PC-3 (cell line): ENCODE data around the gene MIPEP. TPM values are rescaled to one million over a fixed set of nuclear protein-coding genes. Genes with fewer than 3 reads are reported as not detected.
A peak's percentile ranks its signal among the peaks of the same experiment; 100 is the strongest.

Experiments used
- ATAC-seq: fragments of 200-7000 bp; cut with Tn5 transposase; 2 replicates; pipeline ENCODE4 v1.9.1; 2020; ENCODE audit warnings: mild to moderate bottlenecking, moderate library complexity
- BruUV-seq: library from RNA; stranded (reverse); fragments of 400-500 nt; replicated peaks from 2 replicates; lab custom pipeline; 2021; lab: Mats Ljungman, UMichigan
- CTCF ChIA-PET: fragments of 300-600 bp; sonication (Branson Sonifier 250); formaldehyde crosslinking; loops from one replicate; lab custom pipeline; 2022; ENCODE audit warnings: antibody characterized with exemption; lab: Charles Lee
- POLR2A ChIA-PET: fragments of 300-600 bp; sonication (Branson Sonifier 250); formaldehyde crosslinking; loops from one replicate; lab custom pipeline; 2022; ENCODE audit warnings: antibody characterized with exemption; ENCODE audit not compliant: unreplicated experiment; lab: Charles Lee
- DNase-seq: peaks from one replicate; pipeline ENCODE4 v3.0.0-alpha.2; 2015
- H2AFZ ChIP-seq: fragments of 300-600 bp; sonication (generic); 2 replicates; pipeline ENCODE4 v1.6.0; 2016; ENCODE audit warnings: antibody characterized with exemption, low read length
- H3F3A ChIP-seq: fragments of 300-600 bp; sonication (generic); one replicate; pipeline ENCODE4 v1.6.0; 2017; ENCODE audit warnings: antibody characterized with exemption, low read length, control low read depth, mild to moderate bottlenecking; ENCODE audit not compliant: unreplicated experiment
- H3K27ac ChIP-seq: fragments of 300-600 bp; sonication (generic); 2 replicates; pipeline ENCODE4 v1.5.1; 2016; ENCODE audit warnings: mild to moderate bottlenecking, low read length
- H3K27me3 ChIP-seq: fragments of 300-600 bp; sonication (generic); 2 replicates; pipeline ENCODE4 v1.6.1; 2016; ENCODE audit warnings: low read length, mixed read lengths
- H3K36me3 ChIP-seq: fragments of 300-600 bp; sonication (generic); 2 replicates; pipeline ENCODE4 v1.6.1; 2016; ENCODE audit warnings: low read depth, mixed run types, low read length, mixed read lengths
- H3K4me1 ChIP-seq: fragments of 300-600 bp; sonication (generic); 2 replicates; pipeline ENCODE4 v1.5.1; 2016; ENCODE audit warnings: low read length; ENCODE audit not compliant: insufficient read depth
- H3K4me2 ChIP-seq: fragments of 300-600 bp; sonication (generic); 2 replicates; pipeline ENCODE4 v1.6.0; 2016; ENCODE audit warnings: low read length
- H3K4me3 ChIP-seq: fragments of 300-600 bp; sonication (generic); 2 replicates; pipeline ENCODE4 v1.5.1; 2016; ENCODE audit warnings: mild to moderate bottlenecking, low read length, mixed read lengths
- H3K79me2 ChIP-seq: fragments of 300-600 bp; sonication (generic); 2 replicates; pipeline ENCODE4 v1.6.1; 2017; ENCODE audit warnings: low read length, mixed read lengths
- H3K9ac ChIP-seq: fragments of 300-600 bp; sonication (generic); 2 replicates; pipeline ENCODE4 v1.6.0; 2016; ENCODE audit warnings: mild to moderate bottlenecking, low read length
- H3K9me2 ChIP-seq: fragments of 300-600 bp; sonication (generic); replicated peaks from 2 replicates; pipeline ENCODE4 v1.6.1; 2016; ENCODE audit warnings: mixed run types, low read length, mixed read lengths
- H3K9me3 ChIP-seq: fragments of 300-600 bp; sonication (generic); 2 replicates; pipeline ENCODE4 v1.6.1; 2016; ENCODE audit warnings: low read length, mixed read lengths
- H4K20me1 ChIP-seq: fragments of 300-600 bp; sonication (generic); 2 replicates; pipeline ENCODE4 v1.6.1; 2016; ENCODE audit warnings: low read length, mixed read lengths
- CTCF ChIP-seq: fragments of 300-600 bp; sonication (generic); conservative IDR thresholded peaks from 2 replicates; pipeline ENCODE4 v1.5.1; 2017; ENCODE audit warnings: antibody characterized with exemption, low read depth, mild to moderate bottlenecking, low read length
- EZH2 ChIP-seq: fragments of 300-600 bp; sonication (generic); IDR thresholded peaks from one replicate; pipeline ENCODE4 v1.6.1; 2017; ENCODE audit warnings: antibody characterized with exemption, mild to moderate bottlenecking, low read length; ENCODE audit not compliant: unreplicated experiment
- EZH2phosphoT487 ChIP-seq: fragments of 300-600 bp; sonication (generic); IDR thresholded peaks from 2 replicates; pipeline ENCODE4 v1.6.1; 2018; ENCODE audit warnings: mild to moderate bottlenecking, antibody characterized with exemption, low read length, borderline replicate concordance
- intact Hi-C: fragments of 100-400 bp; cut with micrococcal nuclease; formaldehyde crosslinking; loops from 2 replicates; pipeline ENCODE4 v1.9.0; 2023
- total RNA-seq: library from RNA; depleted of rRNA; stranded (reverse); fragments of >200 nt; gene quantifications from 2 replicates; pipeline ENCODE4 v1.2.3, GENCODE V29; 2014

MIPEP gene
- total RNA-seq, 1 experiment from 2014 or later = 30.5 TPM

- no peaks in the 10 kb centered on the region for H3F3A ChIP-seq
- TF ChIP-seq EZH2 = no peak
- ATAC-seq = no peak
- H3K36me3 ChIP-seq = no peaks in the 10 kb centered on the region
- no TSS peak for BruUV-seq
- no peaks in the 10 kb centered on the region for H3K27me3 ChIP-seq
- no peak overlapping the region for H3K9ac ChIP-seq
- no peaks in the 10 kb centered on the region for H4K20me1 ChIP-seq
- H3K79me2 ChIP-seq = no peaks in the 10 kb centered on the region
- no peaks in the 10 kb centered on the region for H3K9me3 ChIP-seq
- H3K9me2 ChIP-seq = no peaks in the 10 kb centered on the region
- 0 out of 2 replicates have a peak, but pooled peaks cover 8% of the 10 kb centered on the region for H3K4me1 ChIP-seq
- no peak overlapping the region for H3K27ac ChIP-seq
- H3K4me2 ChIP-seq = no peak overlapping the region
- CTCF ChIA-PET = no interaction called here
- intact Hi-C loops = no loop called here
- POLR2A ChIA-PET = no interaction called here
- H2AFZ ChIP-seq = no peak overlapping the region
- no peak overlapping the region for H3K4me3 ChIP-seq
- no peak for DNase-seq
Observed at GRCh38 chr13:23692816-23693215, 196.4 kb downstream of the MIPEP start.

- ChIA-PET CTCF (no interaction called here), POLR2A (no interaction called here)
- no peaks in the 10 kb centered on the region for H3K27me3 ChIP-seq
- DNase-seq (no peak), ATAC-seq (no peak)
- no peaks in the 10 kb centered on the region for H4K20me1 ChIP-seq
- no peaks in the 10 kb centered on the region for H3F3A ChIP-seq
- no peak overlapping the region for H2AFZ ChIP-seq
- H3K4me2 ChIP-seq = no peak overlapping the region
- H3K4me1 ChIP-seq = 0 out of 2 replicates have a peak, but pooled peaks cover 8% of the 10 kb centered on the region
- H3K36me3 ChIP-seq = no peaks in the 10 kb centered on the region
- H3K9ac ChIP-seq = no peak overlapping the region
- no TSS peak for BruUV-seq
- no peaks in the 10 kb centered on the region for H3K79me2 ChIP-seq
- H3K27ac ChIP-seq = no peak overlapping the region
- no peak for TF ChIP-seq EZH2
- H3K4me3 ChIP-seq = no peak overlapping the region
- intact Hi-C loops = no loop called here
- H3K9me2 ChIP-seq = no peaks in the 10 kb centered on the region
- no peaks in the 10 kb centered on the region for H3K9me3 ChIP-seq
Observed at GRCh38 chr13:23690668-23691067, 198.5 kb downstream of the MIPEP start.

GRCh38 chr13:23688336-23688735 is 200.9 kb downstream of the MIPEP start:
- Histone ChIP-seq H3K9me3 (no peaks in the 10 kb centered on the region), H3K27ac (no peak overlapping the region), H3K9me2 (no peaks in the 10 kb centered on the region), H3K4me1 (0 out of 2 replicates have a peak, but pooled peaks cover 8% of the 10 kb centered on the region), H3K4me3 (no peak overlapping the region), H3F3A (no peaks in the 10 kb centered on the region), H3K79me2 (no peaks in the 10 kb centered on the region), H3K4me2 (no peak overlapping the region), H2AFZ (no peak overlapping the region), H3K27me3 (no peaks in the 10 kb centered on the region), H3K36me3 (no peaks in the 10 kb centered on the region), H3K9ac (no peak overlapping the region), H4K20me1 (no peaks in the 10 kb centered on the region)
- ChIA-PET CTCF (no interaction called here), POLR2A (no interaction called here)
- no peak for TF ChIP-seq CTCF
- DNase-seq (peak; percentile 57), ATAC-seq (peak; percentile 73)
- intact Hi-C loops = no loop called here
- BruUV-seq = no TSS peak

- Histone ChIP-seq H3K4me1 (0 out of 2 replicates have a peak, but pooled peaks cover 8% of the 10 kb centered on the region), H4K20me1 (no peaks in the 10 kb centered on the region), H3K4me2 (no peak overlapping the region), H3K4me3 (no peak overlapping the region), H3K27ac (no peak overlapping the region), H3K9ac (no peak overlapping the region), H2AFZ (no peak overlapping the region), H3K36me3 (no peaks in the 10 kb centered on the region), H3F3A (no peaks in the 10 kb centered on the region), H3K9me3 (no peaks in the 10 kb centered on the region), H3K27me3 (no peaks in the 10 kb centered on the region), H3K9me2 (no peaks in the 10 kb centered on the region), H3K79me2 (no peaks in the 10 kb centered on the region)
- no peak for DNase-seq
- no TSS peak for BruUV-seq
- no peak for ATAC-seq
- TF ChIP-seq EZH2 (no peak), EZH2phosphoT487 (no peak), CTCF (no peak)
- CTCF ChIA-PET = no interaction called here
- intact Hi-C loops = no loop called here
- POLR2A ChIA-PET = no interaction called here
Observed at GRCh38 chr13:23687614-23688013, 201.6 kb downstream of the MIPEP start.
